Measurements from ENCODE around the gene ATP8B4.

DNA sequence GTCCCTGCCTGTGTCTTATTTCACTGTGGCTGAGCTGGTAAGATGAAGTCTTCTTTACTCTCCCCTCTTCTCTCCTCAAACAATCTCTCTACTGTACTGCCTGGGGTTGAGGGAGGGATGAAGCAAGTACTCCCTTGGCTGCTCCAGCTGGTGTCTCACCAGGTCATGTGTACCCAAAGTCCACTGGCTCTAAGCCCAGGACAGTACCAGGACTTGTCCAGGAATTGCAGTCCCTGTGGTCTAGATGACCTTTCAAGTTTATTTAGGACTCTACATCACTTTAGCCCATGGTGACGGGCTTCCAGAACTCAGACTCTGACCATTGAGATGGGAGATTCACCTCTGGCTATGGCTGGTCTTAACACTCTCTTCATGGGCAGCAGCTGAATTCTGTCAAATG, 45.4 kb upstream of the ATP8B4 start:
- TF ChIP-seq, protein P1, sequence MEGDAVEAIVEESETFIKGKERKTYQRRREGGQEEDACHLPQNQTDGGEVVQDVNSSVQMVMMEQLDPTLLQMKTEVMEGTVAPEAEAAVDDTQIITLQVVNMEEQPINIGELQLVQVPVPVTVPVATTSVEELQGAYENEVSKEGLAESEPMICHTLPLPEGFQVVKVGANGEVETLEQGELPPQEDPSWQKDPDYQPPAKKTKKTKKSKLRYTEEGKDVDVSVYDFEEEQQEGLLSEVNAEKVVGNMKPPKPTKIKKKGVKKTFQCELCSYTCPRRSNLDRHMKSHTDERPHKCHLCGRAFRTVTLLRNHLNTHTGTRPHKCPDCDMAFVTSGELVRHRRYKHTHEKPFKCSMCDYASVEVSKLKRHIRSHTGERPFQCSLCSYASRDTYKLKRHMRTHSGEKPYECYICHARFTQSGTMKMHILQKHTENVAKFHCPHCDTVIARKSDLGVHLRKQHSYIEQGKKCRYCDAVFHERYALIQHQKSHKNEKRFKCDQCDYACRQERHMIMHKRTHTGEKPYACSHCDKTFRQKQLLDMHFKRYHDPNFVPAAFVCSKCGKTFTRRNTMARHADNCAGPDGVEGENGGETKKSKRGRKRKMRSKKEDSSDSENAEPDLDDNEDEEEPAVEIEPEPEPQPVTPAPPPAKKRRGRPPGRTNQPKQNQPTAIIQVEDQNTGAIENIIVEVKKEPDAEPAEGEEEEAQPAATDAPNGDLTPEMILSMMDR (IDR thresholded peaks at IDR 0.05; ENCODE audit: extremely low read depth in 1 of 2, insufficient read depth in 1 of 2, low read depth in 1 of 2, low read length in 2 of 2), result no peak
- TF ChIP-seq EZH2 (IDR thresholded peaks at IDR 0.05; ENCODE audit: borderline replicate concordance, low read depth, low read length, severe bottlenecking), result no peak

Data from endothelial cell of umbilical vein (primary cell).